SK-N-SH (cell line): ENCODE data around the gene KREMEN2. TPM values are rescaled to one million over a fixed set of nuclear protein-coding genes. Genes with fewer than 3 reads are reported as not detected.

Experiments used
- CTCF ChIA-PET: fragments of 300-600, 350-600 bp; formaldehyde crosslinking; extraction: SDS; loops from one replicate; lab custom pipeline; 2021; lab: Yijun Ruan, JAX
- POLR2A ChIA-PET: fragments of 350-600 bp; sonication (Branson Sonifier 250); formaldehyde crosslinking; extraction: SDS; loops from one replicate; lab custom pipeline; 2020; ENCODE audit warnings: antibody characterized with exemption, inconsistent platforms; lab: Yijun Ruan, JAX
- DNase-seq: peaks from one replicate; pipeline ENCODE4 v3.0.0; 2012
- H2AFZ ChIP-seq: fragments of 200-600 bp; sonication (generic); 2 replicates; pipeline ENCODE4 v1.8.1; 2016; ENCODE audit warnings: antibody characterized with exemption, mild to moderate bottlenecking, low read depth
- H3F3A ChIP-seq: fragments of 200-600 bp; sonication (generic); replicated peaks from 2 replicates; pipeline ENCODE3; 2016; ENCODE audit warnings: antibody characterized with exemption, mild to moderate bottlenecking; ENCODE audit not compliant: insufficient read depth
- H3K27ac ChIP-seq, 2 experiments: fragments of 200-500 bp in 1 of 2; fragments of 200-600 bp in 1 of 2; sonication (Bioruptor generic) in 1 of 2; sonication (generic), shearing (Covaris generic) in 1 of 2; 2 replicates each; pipeline versions ENCODE4 v1.5.1 to v1.6.1; 2014 to 2016; ENCODE audit warnings: low read depth in 2 of 2, inconsistent platforms in 1 of 2, low read length in 1 of 2, mild to moderate bottlenecking in 1 of 2, mixed read lengths in 1 of 2
- H3K27me3 ChIP-seq: fragments of 200-600 bp; sonication (generic), shearing (Covaris generic); 2 replicates; pipeline ENCODE4 v1.6.1; 2016; ENCODE audit warnings: mixed run types; ENCODE audit not compliant: insufficient read depth
- H3K36me3 ChIP-seq, 2 experiments: fragments of 200-500 bp in 1 of 2; fragments of 200-600 bp in 1 of 2; sonication (Bioruptor generic) in 1 of 2; sonication (generic) in 1 of 2; replicated peaks in 1 of 2; 2 replicates each; pipeline versions ENCODE3 to v1.5.1; 2014 to 2016; ENCODE audit warnings: low read length in 1 of 2, mild to moderate bottlenecking in 1 of 2; ENCODE audit not compliant: insufficient read depth in 2 of 2, control insufficient read depth in 1 of 2
- H3K4me1 ChIP-seq, 2 experiments: fragments of 200-500 bp in 1 of 2; fragments of 200-600 bp in 1 of 2; sonication (Bioruptor generic) in 1 of 2; sonication (generic), shearing (Covaris generic) in 1 of 2; 2 replicates each; pipeline versions ENCODE4 v1.5.1 to v1.6.1; 2014 to 2016; ENCODE audit warnings: low read depth in 1 of 2, low read length in 1 of 2, mixed run types in 1 of 2; ENCODE audit not compliant: insufficient read depth in 2 of 2, control insufficient read depth in 1 of 2
- H3K4me2 ChIP-seq: fragments of 200-600 bp; sonication (generic), shearing (Covaris generic); 2 replicates; pipeline ENCODE4 v1.6.1; 2017; ENCODE audit warnings: mixed run types
- H3K4me3 ChIP-seq, 2 experiments: fragments of 200-500 bp in 1 of 2; fragments of 200-600 bp in 1 of 2; sonication (Bioruptor generic) in 1 of 2; sonication (generic), shearing (Covaris generic) in 1 of 2; 2 replicates each; pipeline versions ENCODE4 v1.5.1 to v1.8.1; 2014 to 2016; ENCODE audit warnings: low read depth in 2 of 2, inconsistent platforms in 1 of 2, low read length in 1 of 2, mild to moderate bottlenecking in 1 of 2, mixed read lengths in 1 of 2, moderate library complexity in 1 of 2
- H3K79me2 ChIP-seq: fragments of 200-600 bp; sonication (generic); 2 replicates; pipeline ENCODE4 v1.8.1; 2017; ENCODE audit warnings: mild to moderate bottlenecking; ENCODE audit not compliant: insufficient read depth
- H3K9ac ChIP-seq: fragments of 200-600 bp; sonication (generic); 2 replicates; pipeline ENCODE4 v1.6.1; 2017; ENCODE audit warnings: mixed run types
- H3K9me2 ChIP-seq: fragments of 200-600 bp; sonication (generic); 2 replicates; pipeline ENCODE4 v1.6.1; 2017; ENCODE audit warnings: mixed run types
- H3K9me3 ChIP-seq: fragments of 200-600 bp; sonication (generic); 2 replicates; pipeline ENCODE4 v1.6.1; 2017; ENCODE audit warnings: mixed run types, mild to moderate bottlenecking, moderate library complexity
- H4K20me1 ChIP-seq: fragments of 200-600 bp; sonication (generic); 2 replicates; pipeline ENCODE4 v1.6.1; 2017; ENCODE audit warnings: mild to moderate bottlenecking, mixed run types; ENCODE audit not compliant: insufficient read depth
- ELF1 ChIP-seq: IDR thresholded peaks from 2 replicates; pipeline ENCODE4 v1.4.0; 2012
- EP300 ChIP-seq, 2 experiments: IDR thresholded peaks; 2 replicates each; pipeline versions ENCODE4 v1.4.0 to v1.6.1; 2012; ENCODE audit warnings: borderline replicate concordance in 1 of 2, low read depth in 1 of 2, low read length in 1 of 2
- EZH2phosphoT487 ChIP-seq: fragments of 200-600 bp; sonication (generic); IDR thresholded peaks from 2 replicates; pipeline ENCODE4 v1.6.1; 2017; ENCODE audit warnings: low read depth, mixed run types, mild to moderate bottlenecking, antibody characterized with exemption, moderate library complexity, borderline replicate concordance
- FOSL2 ChIP-seq: IDR thresholded peaks from 2 replicates; pipeline ENCODE4 v1.4.0; 2012; ENCODE audit warnings: low read depth, mild to moderate bottlenecking, moderate library complexity, borderline replicate concordance
- FOXJ3 ChIP-seq: sonication (generic); formaldehyde crosslinking; IDR thresholded peaks from 2 replicates; pipeline ENCODE4 v1.5.1; 2020; ENCODE audit warnings: mild to moderate bottlenecking, missing genetic modification reagents
- FOXM1 ChIP-seq: IDR thresholded peaks from 2 replicates; pipeline ENCODE4 v1.4.0; 2012; ENCODE audit warnings: low read depth, mild to moderate bottlenecking
- GATA2 ChIP-seq: sonication (generic); formaldehyde crosslinking; IDR thresholded peaks from 2 replicates; pipeline ENCODE4 v1.5.0; 2020; ENCODE audit warnings: mild to moderate bottlenecking, missing genetic modification reagents
- MXI1 ChIP-seq: IDR thresholded peaks from 2 replicates; pipeline ENCODE4 v1.6.1; 2012; ENCODE audit warnings: mild to moderate bottlenecking, low read depth, low read length, improper control_type of control experiment
- NFIC ChIP-seq: IDR thresholded peaks from 2 replicates; pipeline ENCODE4 v1.4.0; 2012; ENCODE audit warnings: borderline replicate concordance
- PBX3 ChIP-seq: IDR thresholded peaks from 2 replicates; pipeline ENCODE4; 2012
- RAD21 ChIP-seq: IDR thresholded peaks from 2 replicates; pipeline ENCODE4 v1.6.1; 2012; ENCODE audit warnings: mild to moderate bottlenecking, low read length
- RCOR1 ChIP-seq: fragments of 150-350 bp; IDR thresholded peaks from 2 replicates; pipeline ENCODE4 v1.6.1; 2017; ENCODE audit warnings: antibody characterized with exemption, low read length
- REST ChIP-seq: IDR thresholded peaks from 2 replicates; pipeline ENCODE4 v1.6.1; 2012; ENCODE audit warnings: mild to moderate bottlenecking, low read depth, low read length, moderate library complexity
- SIN3A ChIP-seq: IDR thresholded peaks from 2 replicates; pipeline ENCODE4 v1.6.1; 2012; ENCODE audit warnings: low read depth, mild to moderate bottlenecking, low read length, moderate library complexity, borderline replicate concordance
- SMC3 ChIP-seq: IDR thresholded peaks from 2 replicates; pipeline ENCODE4 v1.6.1; 2012; ENCODE audit warnings: low read depth, low read length, improper control_type of control experiment
- TCF12 ChIP-seq: IDR thresholded peaks from 2 replicates; pipeline ENCODE4 v1.4.0; 2012
- USF1 ChIP-seq: IDR thresholded peaks from 2 replicates; pipeline ENCODE4 v1.4.0; 2012; ENCODE audit warnings: low read depth, borderline replicate concordance
- WGBS: methylation state at CpG from one replicate; pipeline ENCODE4 v1.1.6; 2017; ENCODE audit warnings: low lambda C conversion rate; 5-methylcytosine and 5-hydroxymethylcytosine counted together
- polyA plus RNA-seq, 3 experiments: library from polyadenylated mRNA; depleted of rRNA; stranded (reverse); fragments of >200 nt; gene quantifications; 2 replicates each; pipeline ENCODE4 v1.2.3, GENCODE V29; 2012
- TF ChIP-seq, protein P1 (sequence below): fragments of 150-350 bp; IDR thresholded peaks from 2 replicates; pipeline ENCODE4 v1.6.1; 2017; ENCODE audit warnings: antibody characterized with exemption, low read length, low read depth, borderline replicate concordance
- TF ChIP-seq, protein P2 (sequence below): fragments of 150-350 bp; IDR thresholded peaks from 2 replicates; pipeline ENCODE4 v1.6.1; 2016; ENCODE audit warnings: mild to moderate bottlenecking, low read depth, low read length

KREMEN2 gene
- polyA plus RNA-seq, 1 of the 3 experiments (the other 2 are of a cell fraction): 0.77 TPM

- TF ChIP-seq, protein P1, sequence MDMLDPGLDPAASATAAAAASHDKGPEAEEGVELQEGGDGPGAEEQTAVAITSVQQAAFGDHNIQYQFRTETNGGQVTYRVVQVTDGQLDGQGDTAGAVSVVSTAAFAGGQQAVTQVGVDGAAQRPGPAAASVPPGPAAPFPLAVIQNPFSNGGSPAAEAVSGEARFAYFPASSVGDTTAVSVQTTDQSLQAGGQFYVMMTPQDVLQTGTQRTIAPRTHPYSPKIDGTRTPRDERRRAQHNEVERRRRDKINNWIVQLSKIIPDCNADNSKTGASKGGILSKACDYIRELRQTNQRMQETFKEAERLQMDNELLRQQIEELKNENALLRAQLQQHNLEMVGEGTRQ: no peak
- no peak for TF ChIP-seq SMC3
- no peak for TF ChIP-seq NFIC
- no peak for TF ChIP-seq USF1
- no peak for TF ChIP-seq FOXJ3 (CRISPR knock-in tag)
- no peak for TF ChIP-seq REST
- TF ChIP-seq, all 33 proteins: peak for 0
These were observed 7.5 kb upstream of the KREMEN2 start (continued) for GRCh38 chr16:2956579-2956956.

DNA sequence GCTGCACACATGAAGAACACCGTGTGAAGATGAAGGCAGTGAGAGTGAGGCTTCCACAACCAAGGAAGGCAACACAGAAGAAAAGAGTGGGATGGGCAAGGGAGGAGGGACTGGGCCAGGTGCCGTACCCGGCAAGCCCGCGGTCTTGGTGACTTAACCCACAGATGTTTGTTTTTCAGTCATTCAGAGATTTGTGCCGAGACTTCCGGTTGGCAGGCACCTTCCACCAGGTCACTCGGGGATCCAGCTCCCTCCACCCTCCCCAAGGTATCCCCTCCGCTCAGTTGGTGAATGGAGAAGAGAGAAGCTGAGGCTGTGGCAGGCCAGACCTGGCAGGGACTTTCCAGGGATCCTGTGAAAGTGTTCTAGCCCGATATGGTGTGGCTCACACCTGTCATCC, 4.9 kb upstream of the KREMEN2 start:
- Histone ChIP-seq H3K9ac (no peak overlapping the region), H3K4me2 (no peak overlapping the region), H3K27ac (no peak overlapping the region), H3K9me3 (no peaks in the 10 kb centered on the region), H3F3A (peaks cover 5% of the 10 kb centered on the region), H2AFZ (no peak overlapping the region), H4K20me1 (no peaks in the 10 kb centered on the region; the same call in 1 of the 2 replicates), H3K79me2 (no peaks in the 10 kb centered on the region), H3K27me3 (peaks cover 28% of the 10 kb centered on the region), H3K9me2 (no peaks in the 10 kb centered on the region), H3K36me3 (no peaks in the 10 kb centered on the region), H3K4me1 (peaks cover 0 to 7% of the 10 kb centered on the region in 2 experiments; a peak in 1 of 4 replicates), H3K4me3 (no peak overlapping the region)
- DNase-seq: no peak
- WGBS: 22% methylated on average over 9 of the region's 10 CpGs
- ChIA-PET POLR2A (no interaction called here), CTCF (interaction anchor here (0.7 kb wide), 1 partner anchor 1617 kb away, joined by 3 read pairs; no protein-coding TSS in a partner anchor)
- TF ChIP-seq EP300 (IDR thresholded peaks at IDR 0.05; ENCODE audit: borderline replicate concordance in 1 of 2, low read depth in 1 of 2, low read length in 1 of 2): no peak
- TF ChIP-seq GATA2 (CRISPR knock-in tag): no peak
- no peak for TF ChIP-seq RAD21
- no peak for TF ChIP-seq FOXM1
- no peak for TF ChIP-seq SIN3A
- TF ChIP-seq MXI1: no peak
- TF ChIP-seq RCOR1: no peak
- no peak for TF ChIP-seq ELF1
- TF ChIP-seq, protein P2, sequence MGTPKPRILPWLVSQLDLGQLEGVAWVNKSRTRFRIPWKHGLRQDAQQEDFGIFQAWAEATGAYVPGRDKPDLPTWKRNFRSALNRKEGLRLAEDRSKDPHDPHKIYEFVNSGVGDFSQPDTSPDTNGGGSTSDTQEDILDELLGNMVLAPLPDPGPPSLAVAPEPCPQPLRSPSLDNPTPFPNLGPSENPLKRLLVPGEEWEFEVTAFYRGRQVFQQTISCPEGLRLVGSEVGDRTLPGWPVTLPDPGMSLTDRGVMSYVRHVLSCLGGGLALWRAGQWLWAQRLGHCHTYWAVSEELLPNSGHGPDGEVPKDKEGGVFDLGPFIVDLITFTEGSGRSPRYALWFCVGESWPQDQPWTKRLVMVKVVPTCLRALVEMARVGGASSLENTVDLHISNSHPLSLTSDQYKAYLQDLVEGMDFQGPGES: no peak
- no peak for TF ChIP-seq FOSL2
- no peak for TF ChIP-seq TCF12
- TF ChIP-seq EZH2phosphoT487: no peak
- no peak for TF ChIP-seq REST
- no peak for TF ChIP-seq PBX3
